DND-41 (cell line): ENCODE data around the gene DHRS7B.
"Not testable (repeated sequence)": the region's sequence is repeated elsewhere in the genome, so short reads cannot be mapped to it uniquely, and the experiment has no call there.

Experiments used
- ATAC-seq: fragments of 200-7000 bp; cut with Tn5 transposase; 3 replicates; pipeline ENCODE4 v1.9.1; 2021; ENCODE audit warnings: low read depth; ENCODE audit not compliant: insufficient read depth
- DNase-seq: peaks from one replicate; pipeline ENCODE4 v3.0.0-alpha.2; 2020
- H2AFZ ChIP-seq: 2 replicates; pipeline ENCODE4 v1.6.0; 2012; ENCODE audit warnings: low read depth, low read length
- H3K27ac ChIP-seq: 2 replicates; pipeline ENCODE4 v1.5.1; 2012; ENCODE audit warnings: low read length, inconsistent platforms
- H3K27me3 ChIP-seq: fragments of 200-600 bp; sonication (generic); 2 replicates; pipeline ENCODE4 v1.6.0; 2012; ENCODE audit warnings: low read length, mild to moderate bottlenecking, inconsistent platforms; ENCODE audit not compliant: insufficient read depth, poor library complexity
- H3K36me3 ChIP-seq: 2 replicates; pipeline ENCODE4 v1.5.1; 2012; ENCODE audit warnings: low read length, inconsistent platforms; ENCODE audit not compliant: insufficient read depth
- H3K4me1 ChIP-seq: 2 replicates; pipeline ENCODE4 v1.5.1; 2012; ENCODE audit warnings: mild to moderate bottlenecking, low read length; ENCODE audit not compliant: insufficient read depth
- H3K4me2 ChIP-seq: 2 replicates; pipeline ENCODE4 v1.6.0; 2012; ENCODE audit warnings: mild to moderate bottlenecking, moderate library complexity, low read length, inconsistent platforms; ENCODE audit not compliant: insufficient read depth
- H3K4me3 ChIP-seq, 2 experiments: fragments of 200-600 bp in 1 of 2; shearing (Covaris generic) in 1 of 2; 2 replicates each; pipeline ENCODE4 v1.5.1; 2012 to 2016; ENCODE audit warnings: inconsistent platforms in 2 of 2, low read length in 2 of 2, mild to moderate bottlenecking in 2 of 2, low read depth in 1 of 2, moderate library complexity in 1 of 2
- H3K79me2 ChIP-seq: 2 replicates; pipeline ENCODE4 v1.6.0; 2012; ENCODE audit warnings: low read length, inconsistent platforms; ENCODE audit not compliant: insufficient read depth
- H3K9ac ChIP-seq: 2 replicates; pipeline ENCODE4 v1.6.0; 2012; ENCODE audit warnings: low read depth, mild to moderate bottlenecking, inconsistent platforms, low read length, moderate library complexity
- H3K9me3 ChIP-seq: 2 replicates; pipeline ENCODE4 v1.5.1; 2012; ENCODE audit warnings: low read length, moderate library complexity, mild to moderate bottlenecking, inconsistent platforms; ENCODE audit not compliant: insufficient read depth, severe bottlenecking
- H4K20me1 ChIP-seq: 2 replicates; pipeline ENCODE4 v1.6.0; 2012; ENCODE audit warnings: low read length; ENCODE audit not compliant: insufficient read depth
- EZH2 ChIP-seq: IDR thresholded peaks from 3 replicates; pipeline ENCODE4 v1.6.1; 2012; ENCODE audit warnings: borderline replicate concordance, low read depth, mild to moderate bottlenecking, moderate library complexity, low read length, inconsistent platforms; ENCODE audit not compliant: severe bottlenecking
- TF ChIP-seq, protein P1 (sequence below): IDR thresholded peaks from 2 replicates; pipeline ENCODE4 v1.5.1; 2012; ENCODE audit warnings: borderline replicate concordance, low read length, moderate library complexity, mild to moderate bottlenecking; ENCODE audit not compliant: poor library complexity, severe bottlenecking; ENCODE audit errors: extremely low read depth

Gene DHRS7B

DNA sequence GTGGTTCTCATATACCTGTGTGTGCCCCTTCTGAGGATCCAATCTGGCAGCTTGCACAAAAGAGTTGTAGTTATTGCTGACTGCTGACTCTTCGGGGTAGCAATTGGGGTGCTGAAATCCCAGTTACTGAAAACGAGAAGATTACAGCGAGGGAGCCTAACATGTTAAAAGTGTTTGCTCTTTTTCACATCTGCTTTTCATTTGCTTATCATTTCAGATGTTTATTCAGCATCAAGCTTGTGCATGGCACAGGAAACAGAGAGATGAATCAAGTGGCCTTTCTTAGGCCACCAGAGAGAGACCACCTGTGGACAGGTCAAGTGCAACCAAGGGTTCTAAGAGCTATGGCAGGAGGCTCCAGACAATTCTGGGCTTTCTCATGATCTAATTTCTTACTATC, 16.9 kb downstream of the DHRS7B start:
- Histone ChIP-seq H2AFZ (no peak overlapping the region), H3K9me3 (peaks cover 18% of the 10 kb centered on the region), H3K9ac (no peak overlapping the region), H3K4me3 (no peak overlapping the region), H3K4me2 (no peak overlapping the region), H3K27ac (no peak overlapping the region), H4K20me1 (no peaks in the 10 kb centered on the region), H3K36me3 (peaks cover 8% of the 10 kb centered on the region), H3K27me3 (no peaks in the 10 kb centered on the region), H3K79me2 (peaks cover 8% of the 10 kb centered on the region), H3K4me1 (no peaks in the 10 kb centered on the region)
- TF ChIP-seq, protein P1, sequence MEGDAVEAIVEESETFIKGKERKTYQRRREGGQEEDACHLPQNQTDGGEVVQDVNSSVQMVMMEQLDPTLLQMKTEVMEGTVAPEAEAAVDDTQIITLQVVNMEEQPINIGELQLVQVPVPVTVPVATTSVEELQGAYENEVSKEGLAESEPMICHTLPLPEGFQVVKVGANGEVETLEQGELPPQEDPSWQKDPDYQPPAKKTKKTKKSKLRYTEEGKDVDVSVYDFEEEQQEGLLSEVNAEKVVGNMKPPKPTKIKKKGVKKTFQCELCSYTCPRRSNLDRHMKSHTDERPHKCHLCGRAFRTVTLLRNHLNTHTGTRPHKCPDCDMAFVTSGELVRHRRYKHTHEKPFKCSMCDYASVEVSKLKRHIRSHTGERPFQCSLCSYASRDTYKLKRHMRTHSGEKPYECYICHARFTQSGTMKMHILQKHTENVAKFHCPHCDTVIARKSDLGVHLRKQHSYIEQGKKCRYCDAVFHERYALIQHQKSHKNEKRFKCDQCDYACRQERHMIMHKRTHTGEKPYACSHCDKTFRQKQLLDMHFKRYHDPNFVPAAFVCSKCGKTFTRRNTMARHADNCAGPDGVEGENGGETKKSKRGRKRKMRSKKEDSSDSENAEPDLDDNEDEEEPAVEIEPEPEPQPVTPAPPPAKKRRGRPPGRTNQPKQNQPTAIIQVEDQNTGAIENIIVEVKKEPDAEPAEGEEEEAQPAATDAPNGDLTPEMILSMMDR = no peak
- TF ChIP-seq EZH2 = no peak
- DNase-seq = no peak
- no peak for ATAC-seq

DNA sequence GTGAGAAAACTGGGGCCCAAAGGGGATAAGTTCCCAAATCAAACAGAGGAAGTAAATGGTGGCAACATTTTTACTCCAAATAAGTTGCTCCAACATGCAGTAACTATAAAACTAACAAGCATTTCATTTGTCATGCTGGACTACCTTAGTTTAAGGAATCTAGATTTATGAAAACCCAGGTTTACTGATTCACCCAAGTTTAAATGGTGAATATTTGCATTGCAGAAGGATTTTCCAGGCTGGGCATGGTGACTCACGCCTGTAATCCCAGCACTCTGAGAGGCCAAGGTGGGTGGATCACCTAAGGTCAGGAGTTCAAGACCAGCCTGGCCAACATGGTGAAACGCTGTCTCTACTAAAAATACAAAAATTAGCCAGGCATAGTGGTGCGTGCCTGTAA, 17.5 kb downstream of the DHRS7B start:
- ATAC-seq = not testable (repeated sequence)

GRCh38 chr17:21146362-21147015, 19.7 kb downstream of the DHRS7B start:
- Histone ChIP-seq H3K9me3 (peaks cover 14% of the 10 kb centered on the region), H3K27ac (no peak overlapping the region), H3K9ac (no peak overlapping the region)

More for the DNA sequence above, 17.5 kb downstream of the DHRS7B start:
- H3K27me3 ChIP-seq, H3K4me1 ChIP-seq, H2AFZ ChIP-seq, H3K4me3 ChIP-seq, H3K9ac ChIP-seq, H3K36me3 ChIP-seq, DNase-seq, H3K4me2 ChIP-seq, H3K79me2 ChIP-seq, H3K27ac ChIP-seq, H4K20me1 ChIP-seq: not testable (repeated sequence)
- peaks cover 14% of the 10 kb centered on the region for H3K9me3 ChIP-seq

GRCh38 chr17:21149621-21150020, 22.9 kb downstream of the DHRS7B start:
- Histone ChIP-seq H3K4me2 (no peak overlapping the region), H3K27ac (no peak overlapping the region), H3K9ac (no peak overlapping the region), H2AFZ (no peak overlapping the region), H3K4me1 (no peaks in the 10 kb centered on the region), H3K4me3 (no peak overlapping the region), H3K79me2 (peaks cover 3% of the 10 kb centered on the region; the same call in 1 of the 2 replicates), H3K36me3 (0 out of 2 replicates have a peak, but pooled peaks cover 3% of the 10 kb centered on the region), H3K9me3 (peaks cover 33% of the 10 kb centered on the region), H4K20me1 (no peaks in the 10 kb centered on the region), H3K27me3 (no peaks in the 10 kb centered on the region)
- ATAC-seq = no peak
- TF ChIP-seq EZH2 = no peak
- TF ChIP-seq, protein P1 = no peak
- DNase-seq = no peak

More at GRCh38 chr17:21146362-21147015, 19.7 kb downstream of the DHRS7B start:
- Histone ChIP-seq H3K4me3 (no peak overlapping the region), H4K20me1 (no peaks in the 10 kb centered on the region), H3K4me2 (no peak overlapping the region), H2AFZ (no peak overlapping the region), H3K36me3 (peaks cover 8% of the 10 kb centered on the region), H3K27me3 (no peaks in the 10 kb centered on the region), H3K79me2 (peaks cover 3% of the 10 kb centered on the region), H3K4me1 (no peaks in the 10 kb centered on the region)
- DNase-seq (no peak), ATAC-seq (no peak)
- no peak for TF ChIP-seq EZH2
- TF ChIP-seq, protein P1 = no peak
